GM18499 (cell line): ENCODE data around the gene ENAH.

ENCODE experiments used
- ATAC-seq: cut with Tn5 transposase; IDR thresholded peaks from one replicate; pipeline ENCODE4 v1.9.1; 2021; ENCODE audit warnings: moderate number of reproducible peaks; ENCODE audit not compliant: insufficient read depth, unreplicated experiment

ENAH gene

DNA sequence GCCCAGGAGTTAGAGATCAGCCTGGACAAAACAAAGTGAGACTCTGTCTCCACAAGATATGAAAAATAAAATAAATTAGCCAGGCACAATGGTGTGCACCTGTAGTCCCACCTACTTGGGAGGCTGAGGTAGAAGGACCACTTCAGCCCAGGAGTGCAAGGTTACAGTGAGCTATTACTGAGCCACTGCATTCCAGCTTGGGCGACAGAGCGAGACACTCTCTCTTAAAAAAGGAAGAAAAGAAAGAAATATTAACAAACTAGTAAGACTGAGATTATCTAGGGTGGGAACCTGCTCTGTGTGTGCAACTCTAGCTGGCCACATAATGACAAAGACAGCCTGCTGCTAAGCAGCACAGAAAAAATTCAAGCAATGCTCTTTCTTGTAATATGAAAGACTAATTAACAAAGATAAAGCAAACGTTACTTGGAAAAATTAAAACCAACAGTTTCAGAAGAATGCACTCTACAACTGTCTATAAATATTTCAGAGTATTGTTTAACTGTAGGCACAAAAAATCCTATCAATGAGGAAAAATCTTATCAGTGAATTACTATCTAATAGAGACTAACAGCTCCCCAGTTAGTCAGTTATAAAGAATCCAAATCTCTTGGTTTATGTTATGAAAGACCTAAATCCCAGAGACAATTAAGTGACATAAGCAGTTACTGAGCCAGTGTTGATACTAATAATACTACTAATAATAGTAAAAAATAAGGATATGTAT lies 74.5 kb downstream of the ENAH start:
- ATAC-seq, result no peak

GRCh38 chr1:225577241-225577640 lies 75.7 kb downstream of the ENAH start:
- ATAC-seq, result no peak

- ATAC-seq, result no peak
Observed at GRCh38 chr1:225573216-225573615, 79.7 kb downstream of the ENAH start.

GRCh38 chr1:225572422-225572821 lies 80.5 kb downstream of the ENAH start:
- ATAC-seq, result no peak

DNA sequence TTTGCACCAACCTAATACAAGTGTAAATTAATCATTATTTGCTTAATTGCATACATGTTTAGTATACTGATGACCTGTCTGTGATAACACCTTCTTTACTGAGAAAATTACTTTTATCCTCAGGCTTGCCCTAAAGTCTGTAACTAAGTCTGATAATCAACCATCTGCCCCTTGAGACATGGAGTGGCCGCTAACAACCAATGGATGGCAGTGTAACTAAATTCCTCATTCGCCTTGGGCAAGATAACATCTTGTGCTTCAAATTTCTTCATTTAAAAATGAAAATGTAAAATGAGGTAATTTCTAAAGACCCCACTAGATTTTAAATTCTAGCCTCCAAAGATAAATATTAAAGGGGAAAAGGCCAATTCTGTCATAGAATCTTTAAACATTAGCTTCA lies 85.1 kb downstream of the ENAH start:
- no peak for ATAC-seq

DNA sequence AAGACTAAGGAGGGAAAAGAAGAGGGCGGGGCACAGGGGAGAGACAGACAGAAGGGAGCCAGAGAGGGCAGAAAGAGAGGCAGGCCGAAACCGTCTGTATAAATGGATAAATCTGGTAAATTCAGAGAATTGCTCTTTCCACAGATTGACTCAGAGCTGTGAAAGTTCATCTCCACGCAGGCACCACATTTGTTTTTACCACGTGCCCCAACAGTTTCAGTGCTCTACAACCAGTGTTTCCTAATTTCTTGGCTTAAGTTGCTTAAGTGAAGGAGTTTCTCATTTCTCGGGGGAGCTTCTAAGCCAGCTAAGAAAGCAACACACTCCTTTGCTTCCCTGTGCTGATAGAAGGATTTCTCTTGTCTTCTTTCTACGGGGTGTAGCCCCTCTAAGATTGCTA lies 87.1 kb downstream of the ENAH start:
- no peak for ATAC-seq

- no peak for ATAC-seq
Observed at GRCh38 chr1:225561675-225562074, 91.2 kb downstream of the ENAH start.

DNA sequence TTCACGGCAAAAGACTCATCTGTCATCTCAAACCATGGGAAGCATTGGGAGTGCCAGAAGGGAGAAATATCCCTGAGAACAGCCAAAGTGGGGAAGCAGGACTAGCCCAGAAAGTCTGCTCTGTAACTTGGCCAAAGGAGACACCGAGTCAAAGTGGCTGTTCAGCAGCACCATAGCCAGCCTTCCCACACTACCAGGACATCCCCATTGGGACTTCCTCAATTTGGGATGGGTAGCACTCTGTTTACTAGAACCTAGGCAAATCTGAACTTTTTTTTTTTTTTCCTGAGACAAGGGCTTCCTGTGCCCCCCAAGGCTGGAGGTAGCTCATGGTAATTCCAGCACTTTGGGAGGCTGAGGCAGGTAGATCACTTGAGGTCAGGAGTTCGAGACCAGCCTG lies 93.0 kb downstream of the ENAH start:
- ATAC-seq, result no peak

GRCh38 chr1:225559326-225559725 lies 93.6 kb downstream of the ENAH start:
- no peak for ATAC-seq

GRCh38 chr1:225556694-225557093 lies 96.2 kb downstream of the ENAH start:
- no peak for ATAC-seq

GRCh38 chr1:225555821-225556220 lies 97.1 kb downstream of the ENAH start:
- ATAC-seq, result no peak

- ATAC-seq, result no peak
Observed at GRCh38 chr1:225554216-225554812, 98.6 kb downstream of the ENAH start.

- ATAC-seq, result no peak
Observed at GRCh38 chr1:225549821-225550220, 103.1 kb downstream of the ENAH start.

- no peak for ATAC-seq
Observed at GRCh38 chr1:225548140-225548857, 104.6 kb downstream of the ENAH start.

- ATAC-seq, result no peak
Observed at GRCh38 chr1:225545649-225546048, 107.3 kb downstream of the ENAH start.

DNA sequence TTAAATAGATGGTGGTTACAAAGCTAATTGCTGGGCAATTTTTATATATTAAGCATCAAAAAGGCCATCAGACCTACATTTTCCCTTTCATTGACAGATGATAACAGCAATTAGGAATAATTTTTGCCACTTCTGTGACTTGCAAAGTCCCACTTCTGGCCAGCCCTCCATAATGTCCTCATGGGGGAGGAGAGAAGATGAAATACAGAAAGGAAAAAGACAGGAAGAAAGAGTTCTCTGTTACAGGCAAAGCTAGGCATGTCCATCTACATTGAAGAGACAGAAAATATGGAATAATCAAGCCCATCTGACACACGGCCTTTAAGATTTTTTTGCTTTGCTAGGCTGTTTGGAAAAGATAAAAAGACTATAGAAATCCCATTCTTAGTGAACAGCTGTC lies 108.0 kb downstream of the ENAH start:
- no peak for ATAC-seq

DNA sequence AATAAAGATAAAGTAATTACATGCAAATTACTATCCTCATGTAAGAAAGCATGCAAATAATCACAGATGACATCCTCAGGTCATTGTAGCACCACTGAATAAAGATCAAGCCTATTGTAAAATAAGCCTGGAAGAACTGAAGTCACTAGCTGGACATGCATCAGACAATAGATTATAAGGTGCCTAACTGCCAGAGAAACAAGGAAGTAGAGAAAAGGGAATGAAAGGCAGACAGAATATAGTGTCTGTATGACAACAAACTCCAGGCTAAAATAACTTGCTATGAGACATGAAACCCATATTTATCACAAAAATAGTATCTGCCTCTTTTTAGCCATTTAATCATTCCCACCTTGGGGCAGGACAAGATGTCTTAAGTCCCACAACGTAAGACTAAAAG lies 108.7 kb downstream of the ENAH start:
- no peak for ATAC-seq

GRCh38 chr1:225543350-225543749 lies 109.6 kb downstream of the ENAH start:
- ATAC-seq, result no peak

GRCh38 chr1:225541383-225541782 lies 111.5 kb downstream of the ENAH start:
- ATAC-seq, result no peak

- no peak for ATAC-seq
Observed at GRCh38 chr1:225539575-225539974, 113.3 kb downstream of the ENAH start.

GRCh38 chr1:225539069-225539468 lies 113.9 kb downstream of the ENAH start:
- no peak for ATAC-seq
